Measurements from ENCODE around the gene ZNF219. TPM values are rescaled to one million over a fixed set of nuclear protein-coding genes. Genes with fewer than 3 reads are reported as not detected.
A peak's percentile ranks its signal among the peaks of the same experiment; 100 is the strongest.

ZNF219 gene
- total RNA-seq, 2 donors from 2014 or later = 44.0 to 79.6 TPM

GRCh38 chr14:21101802-21102413, 3.5 kb upstream of the ZNF219 start:
- H3K9ac ChIP-seq (ENCODE audit: low read depth in 2 of 2, low read length in 2 of 2) = peak overlapping the region in 1 of 2 donors; percentile 82
- no peak overlapping the region for H3K4me3 ChIP-seq
- H3K36me3 ChIP-seq = no peaks in the 10 kb centered on the region
- H3K27ac ChIP-seq = peak overlapping the region; percentile 99
- no peaks in the 10 kb centered on the region for H3K27me3 ChIP-seq
- intact Hi-C loops (cut with DNase I) = no loop called here
- DNase-seq = no peak
- H3K4me1 ChIP-seq = peaks cover 18% of the 10 kb centered on the region
- no peaks in the 10 kb centered on the region for H3K9me3 ChIP-seq
- TF ChIP-seq CTCF (IDR thresholded peaks at IDR 0.05) = no peak

GRCh38 chr14:21100931-21101330, 2.5 kb upstream of the ZNF219 start, which contains the start of gene TMEM253:
Gene TMEM253 (plus strand): TSS chr14:21101066. CDS start chr14:21101344, 278 bp downstream.
- intact Hi-C loops (cut with DNase I) = no loop called here
- Histone ChIP-seq H3K36me3 (no peaks in the 10 kb centered on the region), H3K27me3 (no peaks in the 10 kb centered on the region), H3K4me1 (peaks cover 18% of the 10 kb centered on the region), H3K9ac (ENCODE audit: low read depth in 2 of 2, low read length in 2 of 2) (peak within 1 kb of the TSS; percentile 38 to 88), H3K27ac (peak within 1 kb of the TSS; percentile 99), H3K9me3 (no peaks in the 10 kb centered on the region), H3K4me3 (peak within 1 kb of the TSS; percentile 13)
- peak; percentile 89 for DNase-seq
- TF ChIP-seq CTCF (IDR thresholded peaks at IDR 0.05) = no peak

- Histone ChIP-seq H3K9me3 (no peaks in the 10 kb centered on the region), H3K36me3 (no peaks in the 10 kb centered on the region), H3K4me1 (peaks cover 9% of the 10 kb centered on the region), H3K27me3 (no peaks in the 10 kb centered on the region), H3K4me3 (no peak overlapping the region), H3K27ac (peak overlapping the region; percentile 89), H3K9ac (ENCODE audit: low read depth in 2 of 2, low read length in 2 of 2) (peak overlapping the region in 1 of 2 donors; percentile 88)
- no peak for TF ChIP-seq CTCF (IDR thresholded peaks at IDR 0.05)
- DNase-seq = no peak
- intact Hi-C loops (cut with DNase I) = no loop called here
Observed at GRCh38 chr14:21099596-21099985, 1.1 kb upstream of the ZNF219 start.

- intact Hi-C loops (cut with DNase I) = no loop called here
- Histone ChIP-seq H3K4me1 (peaks cover 9% of the 10 kb centered on the region), H3K36me3 (no peaks in the 10 kb centered on the region), H3K27ac (peak overlapping the region; percentile 89), H3K9ac (ENCODE audit: low read depth in 2 of 2, low read length in 2 of 2) (peak overlapping the region; percentile 64 to 88), H3K27me3 (no peaks in the 10 kb centered on the region), H3K4me3 (peak overlapping the region; percentile 53), H3K9me3 (no peaks in the 10 kb centered on the region)
- no peak for DNase-seq
- no peak for TF ChIP-seq CTCF (IDR thresholded peaks at IDR 0.05)
Observed at GRCh38 chr14:21098892-21099595, 589 bp upstream of the ZNF219 start.

- H3K36me3 ChIP-seq = no peaks in the 10 kb centered on the region
- peak overlapping the region; percentile 58 for H3K27ac ChIP-seq
- TF ChIP-seq CTCF (IDR thresholded peaks at IDR 0.05) = no peak
- H3K9ac ChIP-seq (ENCODE audit: low read depth in 2 of 2, low read length in 2 of 2) = peak overlapping the region in 1 of 2 donors; percentile 41
- intact Hi-C loops (cut with DNase I) = no loop called here
- peak; percentile 58 for DNase-seq
- H3K27me3 ChIP-seq = no peaks in the 10 kb centered on the region
- peak overlapping the region; percentile 30 for H3K4me3 ChIP-seq
- no peaks in the 10 kb centered on the region for H3K9me3 ChIP-seq
- peaks cover 9% of the 10 kb centered on the region for H3K4me1 ChIP-seq
Observed at GRCh38 chr14:21097636-21098075, 799 bp downstream of the ZNF219 start.
